K562 (cell line): ENCODE measurements around the gene UVRAG. TPM values are rescaled to one million over a fixed set of nuclear protein-coding genes. Genes with fewer than 3 reads are reported as not detected.

Experiments used
- E2F6 ChIP-seq, 2 experiments: IDR thresholded peaks; 2 replicates each; pipeline ENCODE4 v1.6.1; 2011; ENCODE audit warnings: borderline replicate concordance in 1 of 2, control low read depth in 1 of 2, low read depth in 1 of 2, low read length in 1 of 2, mild to moderate bottlenecking in 1 of 2, mixed read lengths in 1 of 2, moderate library complexity in 1 of 2; ENCODE audit not compliant: insufficient read depth in 1 of 2, insufficient read length in 1 of 2, poor library complexity in 1 of 2, severe bottlenecking in 1 of 2; ENCODE audit errors: extremely low read depth in 1 of 2
- ETV5 ChIP-seq: sonication (generic); formaldehyde crosslinking; IDR thresholded peaks from 2 replicates; pipeline ENCODE4 v1.4.0; 2020; ENCODE audit warnings: low read depth, mild to moderate bottlenecking, missing genetic modification reagents
- KHSRP ChIP-seq: fragments of 450-650 bp; IDR thresholded peaks from 2 replicates; pipeline ENCODE4 v1.6.1; 2017
- MBD2 ChIP-seq: sonication (generic); IDR thresholded peaks from 2 replicates; pipeline ENCODE4 v1.6.1; 2016; ENCODE audit warnings: low read depth, borderline replicate concordance
- NELFE ChIP-seq: IDR thresholded peaks from 2 replicates; pipeline ENCODE4 v1.6.1; 2011; ENCODE audit warnings: mild to moderate bottlenecking; ENCODE audit not compliant: insufficient read depth, insufficient read length
- NR2C1 ChIP-seq, 2 experiments: fragments of 450-650 bp; IDR thresholded peaks; 2 replicates each; pipeline ENCODE4 v1.6.1; 2017; ENCODE audit warnings: mild to moderate bottlenecking in 2 of 2, antibody characterized with exemption in 1 of 2, inconsistent platforms in 1 of 2, missing compliant biosample characterization in 1 of 2, missing genetic modification characterization in 1 of 2
- ZBTB11 ChIP-seq, 3 experiments: fragments of 200-800 bp in 1 of 3; fragments of 250-450 bp in 1 of 3; fragments of 450-650 bp in 1 of 3; sonication (Bioruptor Pico) in 1 of 3; sonication (Bioruptor generic) in 1 of 3; formaldehyde crosslinking in 1 of 3; IDR thresholded peaks; 2 replicates each; pipeline versions ENCODE4 v1.6.1 to v1.8.0; 2016 to 2022; ENCODE audit warnings: mild to moderate bottlenecking in 2 of 3, missing genetic modification characterization in 2 of 3, missing compliant biosample characterization in 1 of 3, moderate library complexity in 1 of 3
- ZNF609 ChIP-seq: sonication (generic); formaldehyde crosslinking; IDR thresholded peaks from 2 replicates; pipeline ENCODE4 v1.8.1; 2023; ENCODE audit warnings: missing genetic modification reagents, mild to moderate bottlenecking, borderline replicate concordance
- polyA plus RNA-seq, 8 experiments: library from polyadenylated mRNA; depleted of rRNA in 4 of 8; stranded (reverse) in 5 of 8; unstranded in 3 of 8; fragments of >200 nt; fragmentation: Nextera tagmentation in 2 of 8; fragmentation: Illumina TruSeq in 1 of 8; extraction: Ambion mirVana in 2 of 8; extraction: Trizol in 1 of 8; gene quantifications; 2 replicates each; pipeline versions ENCODE4 v1.2.1 to v1.2.3, GENCODE V29; 2011 to 2014; ENCODE audit warnings: inconsistent platforms in 1 of 8, missing spikeins in 1 of 8
- total RNA-seq, 7 experiments: library from RNA; depleted of rRNA in 6 of 7; stranded (reverse); fragments of >200 nt in 6 of 7; fragmentation: Illumina TruSeq in 2 of 7; extraction: Trizol in 2 of 7; gene quantifications; 2 replicates each; pipeline versions ENCODE4 v1.2.1 to v1.2.3, GENCODE V29; 2011 to 2021; ENCODE audit warnings: low replicate concordance in 1 of 7
- TF ChIP-seq, protein P1 (sequence below): fragments of 450-650 bp; IDR thresholded peaks from 2 replicates; pipeline ENCODE4 v1.6.1; 2016; ENCODE audit warnings: antibody characterized with exemption

The UVRAG gene
- total and polyA plus RNA-seq, 9 of the 15 experiments (the other 6 are each of a cell fraction or from before 2014, with no cell fraction given) = 3.1 to 17.8 (median 12.4) TPM

GRCh38 chr11:76186776-76187279 is 371.8 kb downstream of the UVRAG start (continued):
- TF ChIP-seq ZBTB11 (CRISPR knock-in tag; IDR thresholded peaks at IDR 0.05) = no peak
- no peak for TF ChIP-seq MBD2
- TF ChIP-seq KHSRP = no peak
- no peak for TF ChIP-seq ZNF609 (CRISPR knock-in tag)
- no peak for TF ChIP-seq ETV5 (CRISPR knock-in tag)
- TF ChIP-seq E2F6 (IDR thresholded peaks at IDR 0.05; ENCODE audit: borderline replicate concordance in 1 of 2, extremely low read depth in 1 of 2, insufficient read depth in 1 of 2, insufficient read length in 1 of 2, low read depth in 1 of 2, low read length in 1 of 2, poor library complexity in 1 of 2, severe bottlenecking in 1 of 2) = no peak
- TF ChIP-seq NELFE = no peak
- TF ChIP-seq, protein P1, sequence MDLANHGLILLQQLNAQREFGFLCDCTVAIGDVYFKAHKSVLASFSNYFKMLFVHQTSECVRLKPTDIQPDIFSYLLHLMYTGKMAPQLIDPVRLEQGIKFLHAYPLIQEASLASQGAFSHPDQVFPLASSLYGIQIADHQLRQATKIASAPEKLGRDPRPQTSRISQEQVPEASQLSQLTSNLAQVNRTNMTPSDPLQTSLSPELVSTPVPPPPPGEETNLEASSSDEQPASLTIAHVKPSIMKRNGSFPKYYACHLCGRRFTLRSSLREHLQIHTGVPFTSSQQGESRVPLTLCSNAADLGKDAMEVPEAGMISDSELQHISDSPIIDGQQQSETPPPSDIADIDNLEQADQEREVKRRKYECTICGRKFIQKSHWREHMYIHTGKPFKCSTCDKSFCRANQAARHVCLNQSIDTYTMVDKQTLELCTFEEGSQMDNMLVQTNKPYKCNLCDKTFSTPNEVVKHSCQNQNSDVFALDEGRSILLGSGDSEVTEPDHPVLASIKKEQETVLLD = no peak
- no peak for TF ChIP-seq NR2C1 (IDR thresholded peaks at IDR 0.05)
- no peak for TF ChIP-seq NR2C1 (tag; IDR thresholded peaks at IDR 0.05)
